CD4-positive, alpha-beta T cell (primary cell): ENCODE data around the gene AP2B1. TPM values are rescaled to one million over a fixed set of nuclear protein-coding genes. Genes with fewer than 3 reads are reported as not detected.

Experiments
- ATAC-seq: fragments of 200-7000 bp; cut with Tn5 transposase; one replicate; pipeline ENCODE4 v1.10.0; 2022; ENCODE audit warnings: mild to moderate bottlenecking; ENCODE audit not compliant: poor library complexity
- CTCF ChIA-PET: fragments of 350-600 bp; sonication (Branson Sonifier 250); formaldehyde crosslinking; loops from one replicate; lab custom pipeline; 2021; ENCODE audit warnings: antibody characterized with exemption, inconsistent platforms; lab: Charles Lee
- POLR2A ChIA-PET: fragments of 350-600 bp; sonication (Branson Sonifier 250); formaldehyde crosslinking; loops from one replicate; lab custom pipeline; 2021; ENCODE audit warnings: antibody characterized with exemption, inconsistent platforms; lab: Charles Lee
- DNase-seq, 14 experiments: peaks; one replicate each; pipeline ENCODE4 v3.0.0-alpha.2; 2013 to 2020; ENCODE audit warnings: mixed read lengths in 2 of 14
- H3K27ac ChIP-seq, 2 donors: one replicate each; pipeline versions ENCODE4 v1.5.1 to v1.7.0; 2013; ENCODE audit warnings: low read length in 2 of 2, low read depth in 1 of 2, mild to moderate bottlenecking in 1 of 2
- H3K27me3 ChIP-seq, 2 experiments: 1 replicate in 1 of 2; 2 replicates in 1 of 2; pipeline versions ENCODE4 v1.6.1 to v1.7.0; 2013; ENCODE audit warnings: low read length in 2 of 2, control low read depth in 1 of 2, mild to moderate bottlenecking in 1 of 2, moderate library complexity in 1 of 2; ENCODE audit not compliant: insufficient read depth in 2 of 2, control insufficient read depth in 1 of 2
- H3K36me3 ChIP-seq: one replicate; pipeline ENCODE4 v1.6.1; 2013; ENCODE audit warnings: low read length, control low read depth; ENCODE audit not compliant: insufficient read depth
- H3K4me1 ChIP-seq: one replicate; pipeline ENCODE4 v1.6.1; 2013; ENCODE audit warnings: low read length, control low read depth; ENCODE audit not compliant: insufficient read depth
- H3K4me3 ChIP-seq: one replicate; pipeline ENCODE4 v1.5.1; 2013; ENCODE audit warnings: mild to moderate bottlenecking, low read length, moderate library complexity
- H3K9me3 ChIP-seq, 2 experiments: 1 replicate in 1 of 2; 2 replicates in 1 of 2; pipeline versions ENCODE4 v1.6.1 to v1.7.0; 2013; ENCODE audit warnings: low read length in 2 of 2, mild to moderate bottlenecking in 2 of 2, control low read depth in 1 of 2, moderate library complexity in 1 of 2; ENCODE audit not compliant: control insufficient read depth in 1 of 2, insufficient read depth in 1 of 2
- H3K27ac Mint-ChIP-seq: one replicate; pipeline ENCODE4 v1.8.0; 2020; ENCODE audit warnings: mixed read lengths
- H3K27me3 Mint-ChIP-seq: one replicate; pipeline ENCODE4 v1.8.0; 2021; ENCODE audit warnings: mixed read lengths
- H3K36me3 Mint-ChIP-seq: one replicate; pipeline ENCODE4 v1.8.0; 2021; ENCODE audit warnings: low read depth, mixed read lengths
- H3K4me1 Mint-ChIP-seq: one replicate; pipeline ENCODE4 v1.8.0; 2021; ENCODE audit warnings: low read depth, mixed read lengths
- H3K4me3 Mint-ChIP-seq: one replicate; pipeline ENCODE4 v1.8.0; 2020; ENCODE audit warnings: mild to moderate bottlenecking, mixed read lengths
- H3K9me3 Mint-ChIP-seq: one replicate; pipeline ENCODE4 v1.8.0; 2020; ENCODE audit warnings: mixed read lengths
- CTCF ChIP-seq: fragments of 200-600 bp; IDR thresholded peaks from one replicate; pipeline ENCODE4 v1.8.0; 2022; ENCODE audit warnings: antibody characterized with exemption, mild to moderate bottlenecking
- intact Hi-C, 2 experiments: fragments of 100-400 bp; cut with DNase I in 1 of 2; cut with micrococcal nuclease in 1 of 2; formaldehyde crosslinking; loops; one replicate each; pipeline versions ENCODE4 v1.15.1 to v1.9.0; 2023 to 2025; cut with DNase I, micrococcal nuclease
- total RNA-seq, 174 experiments: library from RNA in 2 of 174; stranded (reverse) in 2 of 174; gene quantifications; one replicate each; pipeline ENCODE4 v1.2.3 and lab custom pipeline; 2021 to 2026

Gene AP2B1
- total RNA-seq, 2 experiments from 2014 or later = 67.0 to 69.2 TPM

DNA sequence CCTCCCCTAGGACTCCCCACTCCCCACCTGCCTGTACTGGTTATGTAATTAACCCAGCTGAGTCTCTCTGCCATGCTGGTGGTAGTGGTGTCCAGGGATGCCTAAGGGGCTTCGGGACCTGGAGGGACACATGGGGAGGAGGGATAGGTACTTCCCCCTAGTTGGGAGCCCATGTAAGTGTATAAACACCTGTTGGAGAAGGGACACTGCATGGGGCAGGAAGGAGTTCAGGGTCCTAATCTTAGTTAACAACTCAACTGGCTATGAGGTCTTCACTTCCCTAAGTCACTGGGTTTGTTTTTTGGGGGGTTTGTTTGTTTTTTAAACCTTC lies 145.6 kb downstream of the AP2B1 start:
- Histone ChIP-seq H3K27ac (no peak overlapping the region), H3K36me3 (peaks cover under 1% of the 10 kb centered on the region), H3K4me1 (peaks cover 16% of the 10 kb centered on the region), H3K4me3 (no peak overlapping the region), H3K9me3 (no peaks in the 10 kb centered on the region), H3K27me3 (no peaks in the 10 kb centered on the region)
- peak overlapping the region; percentile 85 for H3K4me3 Mint-ChIP-seq
- peaks cover 5% of the 10 kb centered on the region for H3K36me3 Mint-ChIP-seq
- no peak overlapping the region for H3K27ac Mint-ChIP-seq
- no peaks in the 10 kb centered on the region for H3K27me3 Mint-ChIP-seq
- H3K9me3 Mint-ChIP-seq = no peaks in the 10 kb centered on the region
- POLR2A ChIA-PET = no interaction called here
- peaks cover 28% of the 10 kb centered on the region for H3K4me1 Mint-ChIP-seq
- CTCF ChIA-PET = interaction anchor here (1.0 kb wide), 1 partner anchor 15 kb away, joined by 4 read pairs; no protein-coding TSS in a partner anchor
- ATAC-seq = no peak
- intact Hi-C loops = no loop called here
- DNase-seq = no peak
- no peak for TF ChIP-seq CTCF

GRCh38 chr17:35733366-35733765 lies 146.2 kb downstream of the AP2B1 start:
- Mint-ChIP-seq H3K4me1 (peaks cover 28% of the 10 kb centered on the region), H3K9me3 (no peaks in the 10 kb centered on the region), H3K36me3 (no peaks in the 10 kb centered on the region), H3K27me3 (no peaks in the 10 kb centered on the region), H3K27ac (no peak overlapping the region), H3K4me3 (peak overlapping the region; percentile 85)
- Histone ChIP-seq H3K36me3 (no peaks in the 10 kb centered on the region), H3K27ac (no peak overlapping the region), H3K4me3 (no peak overlapping the region), H3K4me1 (peaks cover 16% of the 10 kb centered on the region), H3K9me3 (no peaks in the 10 kb centered on the region), H3K27me3 (no peaks in the 10 kb centered on the region)
- ATAC-seq = no peak
- no peak for TF ChIP-seq CTCF
- DNase-seq = no peak
- POLR2A ChIA-PET = no interaction called here
- CTCF ChIA-PET = interaction anchor here (0.9 to 1.0 kb wide), 2 partner anchors 14 kb away, joined by 3 to 4 read pairs; no protein-coding TSS in a partner anchor
- intact Hi-C loops = no loop called here

DNA sequence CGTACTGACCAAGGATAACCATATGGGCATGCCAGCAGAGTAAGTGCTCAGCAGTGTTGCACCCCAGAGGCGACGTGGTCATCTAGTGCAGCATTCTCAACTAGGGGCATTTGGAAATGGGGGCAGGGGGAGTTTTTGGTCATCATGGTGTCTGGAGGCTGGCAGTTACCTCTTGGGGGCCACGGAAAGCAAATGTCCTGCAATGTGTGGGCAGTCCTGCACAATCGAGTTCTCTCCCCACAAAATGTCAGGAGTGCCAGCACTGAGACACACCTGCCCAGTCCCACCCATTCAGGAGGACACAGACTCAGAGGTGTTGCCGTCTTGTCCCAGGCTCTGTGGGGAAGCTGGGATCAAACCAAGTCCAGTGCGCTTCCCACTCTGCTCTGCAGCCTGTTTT lies 147.3 kb downstream of the AP2B1 start:
- intact Hi-C loops = no loop called here

More for the DNA sequence above, 147.3 kb downstream of the AP2B1 start:
- DNase-seq (no peak), ATAC-seq (no peak)
- peaks cover 16% of the 10 kb centered on the region for H3K4me1 ChIP-seq
- no peak for TF ChIP-seq CTCF
- no peak overlapping the region for H3K4me3 ChIP-seq
- Mint-ChIP-seq H3K4me1 (peaks cover 28% of the 10 kb centered on the region), H3K27me3 (no peaks in the 10 kb centered on the region), H3K4me3 (no peak overlapping the region), H3K36me3 (no peaks in the 10 kb centered on the region), H3K9me3 (no peaks in the 10 kb centered on the region), H3K27ac (no peak overlapping the region)
- H3K27me3 ChIP-seq = no peaks in the 10 kb centered on the region
- POLR2A ChIA-PET = no interaction called here
- CTCF ChIA-PET = no interaction called here
- no peaks in the 10 kb centered on the region for H3K9me3 ChIP-seq
- H3K27ac ChIP-seq = no peak overlapping the region
- H3K36me3 ChIP-seq = no peaks in the 10 kb centered on the region
